Spleen (tissue), 11 donors: Measurements from ENCODE around the gene OFD1. TPM values are rescaled to one million over a fixed set of nuclear protein-coding genes. Genes with fewer than 3 reads are reported as not detected.

Experiments used
- DNase-seq: peaks from one replicate; pipeline ENCODE4 v3.0.0-alpha.2; 2020
- H3K27ac ChIP-seq, 8 donors: fragments of 200-600 bp; sonication (generic) in 7 of 8; 1 replicate in 4 of 8; 2 replicates in 4 of 8; pipeline versions ENCODE4 v1.5.0 to v1.8.0; 2016 to 2021; ENCODE audit warnings: inconsistent platforms in 4 of 8, mild to moderate bottlenecking in 4 of 8, moderate library complexity in 1 of 8
- H3K27me3 ChIP-seq, 7 donors: fragments of 200-600 bp; sonication (generic) in 6 of 7; replicated peaks in 1 of 7; 1 replicate in 4 of 7; 2 replicates in 3 of 7; pipeline versions ENCODE4 v1.5.0 to v1.8.0; 2016 to 2021; ENCODE audit warnings: inconsistent platforms in 3 of 7, mild to moderate bottlenecking in 1 of 7
- H3K36me3 ChIP-seq, 6 donors: fragments of 200-600 bp; sonication (generic) in 5 of 6; 1 replicate in 4 of 6; 2 replicates in 2 of 6; pipeline versions ENCODE4 v1.5.0 to v1.8.0; 2016 to 2021; ENCODE audit warnings: inconsistent platforms in 2 of 6
- H3K4me1 ChIP-seq, 6 donors: fragments of 200-600 bp; sonication (generic) in 5 of 6; 1 replicate in 3 of 6; 2 replicates in 3 of 6; pipeline versions ENCODE4 v1.5.0 to v1.8.0; 2016 to 2021; ENCODE audit warnings: inconsistent platforms in 3 of 6
- H3K4me3 ChIP-seq, 8 donors: fragments of 200-600 bp; sonication (generic) in 7 of 8; 1 replicate in 4 of 8; 2 replicates in 4 of 8; pipeline versions ENCODE4 v1.5.0 to v1.8.0; 2016 to 2021; ENCODE audit warnings: inconsistent platforms in 4 of 8, mild to moderate bottlenecking in 4 of 8, moderate library complexity in 2 of 8
- H3K9me3 ChIP-seq, 8 donors: fragments of 200-600 bp; sonication (generic) in 7 of 8; 1 replicate in 4 of 8; 2 replicates in 4 of 8; pipeline versions ENCODE4 v1.5.0 to v1.8.0; 2016 to 2021; ENCODE audit warnings: inconsistent platforms in 4 of 8
- POLR2A ChIP-seq, 3 donors: fragments of 450-650 bp; IDR thresholded peaks; one replicate each; pipeline ENCODE4 v1.5.1; 2017; ENCODE audit warnings: antibody characterized with exemption in 3 of 3, mild to moderate bottlenecking in 1 of 3
- POLR2AphosphoS5 ChIP-seq, 3 donors: sonication (generic); formaldehyde crosslinking; IDR thresholded peaks; one replicate each; pipeline ENCODE4 v1.5.1; 2017; ENCODE audit warnings: antibody characterized with exemption in 3 of 3
- WGBS, 5 donors: extraction: QIAGEN DNeasy Blood & Tissue Kit in 3 of 5; methylation state at CpG; one replicate each; pipeline versions ENCODE4 v1.1.5 to v1.1.7; 2013 to 2018; 5-methylcytosine and 5-hydroxymethylcytosine counted together
- intact Hi-C: fragments of 100-400 bp; cut with DNase I; formaldehyde crosslinking; loops from one replicate; pipeline ENCODE4 v1.15.0; 2023; ENCODE audit warnings: low total_unique reads
- polyA plus RNA-seq, 3 donors: library from polyadenylated mRNA; stranded (reverse); fragments of 200-250 nt; gene quantifications; one replicate each; pipeline ENCODE4 v1.2.1, GENCODE V29; 2013
- total RNA-seq, 7 donors: library from RNA; depleted of rRNA in 3 of 7; stranded (reverse); fragments of >200 nt in 3 of 7; fragmentation: NEBNext Ultra II Directional in 4 of 7; extraction: Animal tissue kit (Norgen Biotek cat#: 25700) in 4 of 7; gene quantifications; one replicate each; pipeline versions ENCODE4 v1.1.0 to v1.2.1, GENCODE V29; 2016 to 2021
- TF ChIP-seq, protein P1 (sequence below), 11 experiments: fragments of 200-600 bp in 7 of 11; fragments of 450-650 bp in 4 of 11; sonication (generic) in 4 of 11; IDR thresholded peaks in 8 of 11; conservative IDR thresholded peaks in 3 of 11; 1 replicate in 7 of 11; 2 replicates in 4 of 11; pipeline versions ENCODE4 v1.4.0 to v1.8.0; 2016 to 2021; ENCODE audit warnings: antibody characterized with exemption in 11 of 11, inconsistent platforms in 4 of 11, mild to moderate bottlenecking in 1 of 11
- donor health status: healthy with polysubstance abuse.
- donor health status: DM: no; HTN: no; CAD: no; lungs with moderate emphysema.
- donor health status: DM: no; HTN: no; CAD: no.
- donor health status: Bipolar disorder and iron deficiency.
- donor health status: healthy.
- donor health status: DM: no; HTN: no; CAD: no.
- donor health status: DM: yes; HTN: yes; CAD: no.

The OFD1 gene
- total and polyA plus RNA-seq, 10 donors: 33.6 to 138 (median 50.9) TPM

DNA sequence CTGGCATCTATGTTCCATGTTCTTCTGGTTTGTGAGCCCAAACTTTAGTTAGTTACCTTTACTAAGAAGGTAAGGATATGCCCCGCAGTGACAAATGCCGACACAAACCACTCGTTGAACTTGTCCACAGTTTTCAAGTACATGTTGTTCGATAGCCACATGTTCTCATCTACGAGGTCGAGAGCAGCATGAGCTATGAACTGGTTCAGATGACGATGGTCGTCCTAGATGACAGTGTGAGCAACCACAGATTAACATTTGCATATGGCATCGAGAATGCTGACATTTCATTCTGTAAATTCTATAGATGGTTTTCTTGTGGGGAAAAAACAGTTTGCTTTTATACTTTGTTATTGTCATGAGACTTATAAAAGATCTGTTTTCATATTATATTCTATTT, 18.1 kb upstream of the OFD1 start:
- Histone ChIP-seq H3K9me3 (no peaks in the 10 kb centered on the region), H3K27me3 (no peaks in the 10 kb centered on the region), H3K4me3 (no peak overlapping the region), H3K4me1 (peaks cover 0 to 23% (median 0%) of the 10 kb centered on the region in 6 donors), H3K27ac (peak overlapping the region in 4 of 8 donors; percentile 10 to 55 (median 52)), H3K36me3 (peaks cover 0 to 96% (median 33%) of the 10 kb centered on the region in 6 donors)
- DNase-seq: no peak
- TF ChIP-seq POLR2A (IDR thresholded peaks at IDR 0.05) (no peak), POLR2AphosphoS5 (IDR thresholded peaks at IDR 0.05) (peak in 1 of 3 donors; percentile 20)
- TF ChIP-seq, protein P1, sequence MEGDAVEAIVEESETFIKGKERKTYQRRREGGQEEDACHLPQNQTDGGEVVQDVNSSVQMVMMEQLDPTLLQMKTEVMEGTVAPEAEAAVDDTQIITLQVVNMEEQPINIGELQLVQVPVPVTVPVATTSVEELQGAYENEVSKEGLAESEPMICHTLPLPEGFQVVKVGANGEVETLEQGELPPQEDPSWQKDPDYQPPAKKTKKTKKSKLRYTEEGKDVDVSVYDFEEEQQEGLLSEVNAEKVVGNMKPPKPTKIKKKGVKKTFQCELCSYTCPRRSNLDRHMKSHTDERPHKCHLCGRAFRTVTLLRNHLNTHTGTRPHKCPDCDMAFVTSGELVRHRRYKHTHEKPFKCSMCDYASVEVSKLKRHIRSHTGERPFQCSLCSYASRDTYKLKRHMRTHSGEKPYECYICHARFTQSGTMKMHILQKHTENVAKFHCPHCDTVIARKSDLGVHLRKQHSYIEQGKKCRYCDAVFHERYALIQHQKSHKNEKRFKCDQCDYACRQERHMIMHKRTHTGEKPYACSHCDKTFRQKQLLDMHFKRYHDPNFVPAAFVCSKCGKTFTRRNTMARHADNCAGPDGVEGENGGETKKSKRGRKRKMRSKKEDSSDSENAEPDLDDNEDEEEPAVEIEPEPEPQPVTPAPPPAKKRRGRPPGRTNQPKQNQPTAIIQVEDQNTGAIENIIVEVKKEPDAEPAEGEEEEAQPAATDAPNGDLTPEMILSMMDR (IDR thresholded peaks at IDR 0.05 in 8 of 11, conservative IDR thresholded peaks at IDR 0.05 in 3 of 11): no peak
- intact Hi-C loops: no loop called here
- 85 to 88% (median 87%) methylated on average over 9 of the region's 9 CpGs for WGBS, 5 donors

DNA sequence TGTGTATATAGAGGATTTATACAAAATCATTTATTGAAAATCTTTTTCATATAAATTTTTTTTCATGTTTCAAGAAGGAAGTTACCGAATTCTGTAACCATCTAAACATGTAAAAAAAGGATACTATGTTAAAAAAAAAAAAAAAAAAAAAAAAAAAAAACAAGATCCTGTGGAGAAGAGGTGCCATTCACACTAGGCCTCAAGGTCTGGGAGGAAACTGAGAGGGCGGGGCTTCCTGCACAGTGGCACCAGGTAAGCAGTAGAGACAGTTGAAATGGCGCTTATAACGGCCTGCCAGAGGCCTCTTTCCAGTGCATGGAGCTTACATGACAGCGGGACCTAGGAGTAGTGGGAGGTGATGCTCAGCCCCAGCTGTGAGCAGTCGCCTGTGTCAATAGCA, 17.6 kb upstream of the OFD1 start:
- 70 to 81% (median 79%) methylated on average over 6 of the region's 6 CpGs for WGBS, 5 donors
- peak overlapping the region in 4 of 8 donors; percentile 16 to 72 (median 60) for H3K27ac ChIP-seq
- H3K27me3 ChIP-seq: no peaks in the 10 kb centered on the region
- H3K36me3 ChIP-seq: peaks cover 0 to 92% (median 33%) of the 10 kb centered on the region in 6 donors
- DNase-seq: no peak
- H3K4me3 ChIP-seq: no peak overlapping the region
- intact Hi-C loops: no loop called here
- TF ChIP-seq POLR2A (IDR thresholded peaks at IDR 0.05) (no peak), POLR2AphosphoS5 (IDR thresholded peaks at IDR 0.05) (no peak)
- TF ChIP-seq, protein P1 (IDR thresholded peaks at IDR 0.05 in 8 of 11, conservative IDR thresholded peaks at IDR 0.05 in 3 of 11): no peak
- peaks cover 0 to 27% (median under 1%) of the 10 kb centered on the region in 6 donors for H3K4me1 ChIP-seq
- no peaks in the 10 kb centered on the region for H3K9me3 ChIP-seq

DNA sequence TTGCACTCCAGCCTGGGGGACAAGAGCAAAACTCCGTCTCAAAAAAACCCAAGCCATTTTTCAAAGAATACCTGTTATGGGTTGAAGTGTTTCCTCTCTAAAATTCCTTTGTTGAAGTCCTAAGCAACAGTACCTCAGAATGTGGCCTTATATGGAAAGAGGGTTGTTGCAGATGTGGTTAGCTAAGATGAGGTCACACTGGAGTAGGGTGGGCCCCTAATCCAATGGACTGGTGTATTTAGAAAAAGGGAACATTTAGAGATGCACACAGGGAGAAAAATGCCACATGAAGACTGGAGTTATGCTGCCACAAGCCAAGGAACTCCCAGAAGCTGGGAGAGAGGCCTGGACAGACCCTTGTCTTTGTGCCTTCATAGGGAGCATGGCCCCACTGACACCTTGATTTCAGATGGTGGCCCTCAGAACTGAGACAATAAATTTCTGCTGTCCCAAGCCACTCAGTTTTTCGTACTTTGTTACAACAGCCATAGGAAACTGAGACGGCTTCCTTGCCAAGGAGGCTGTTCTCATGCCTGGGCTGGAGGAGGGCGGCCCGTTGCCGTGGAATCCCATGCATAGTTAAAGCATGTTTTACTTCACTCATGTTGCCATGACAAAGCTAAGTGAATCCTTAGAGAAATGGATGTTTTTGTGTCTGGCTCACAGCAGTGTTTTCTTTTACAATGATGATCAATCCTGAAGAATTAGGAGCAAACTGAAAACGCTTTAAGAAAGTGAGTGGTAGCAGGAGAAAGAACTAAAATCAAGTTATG, 16.7 kb upstream of the OFD1 start:
- 83 to 91% (median 86%) methylated on average over 7 of the region's 7 CpGs for WGBS, 5 donors
- intact Hi-C loops: no loop called here
- H3K27ac ChIP-seq: peak overlapping the region in 5 of 8 donors; percentile 13 to 72 (median 59)
- DNase-seq: no peak
- TF ChIP-seq POLR2AphosphoS5 (IDR thresholded peaks at IDR 0.05) (no peak), POLR2A (IDR thresholded peaks at IDR 0.05) (no peak)
- TF ChIP-seq, protein P1 (IDR thresholded peaks at IDR 0.05 in 8 of 11, conservative IDR thresholded peaks at IDR 0.05 in 3 of 11): no peak
- H3K4me3 ChIP-seq: no peak overlapping the region
- H3K27me3 ChIP-seq: no peaks in the 10 kb centered on the region
- peaks cover 0 to 84% (median 29%) of the 10 kb centered on the region in 6 donors for H3K36me3 ChIP-seq
- H3K9me3 ChIP-seq: no peaks in the 10 kb centered on the region
- peaks cover 0 to 34% (median 4%) of the 10 kb centered on the region in 6 donors for H3K4me1 ChIP-seq

DNA sequence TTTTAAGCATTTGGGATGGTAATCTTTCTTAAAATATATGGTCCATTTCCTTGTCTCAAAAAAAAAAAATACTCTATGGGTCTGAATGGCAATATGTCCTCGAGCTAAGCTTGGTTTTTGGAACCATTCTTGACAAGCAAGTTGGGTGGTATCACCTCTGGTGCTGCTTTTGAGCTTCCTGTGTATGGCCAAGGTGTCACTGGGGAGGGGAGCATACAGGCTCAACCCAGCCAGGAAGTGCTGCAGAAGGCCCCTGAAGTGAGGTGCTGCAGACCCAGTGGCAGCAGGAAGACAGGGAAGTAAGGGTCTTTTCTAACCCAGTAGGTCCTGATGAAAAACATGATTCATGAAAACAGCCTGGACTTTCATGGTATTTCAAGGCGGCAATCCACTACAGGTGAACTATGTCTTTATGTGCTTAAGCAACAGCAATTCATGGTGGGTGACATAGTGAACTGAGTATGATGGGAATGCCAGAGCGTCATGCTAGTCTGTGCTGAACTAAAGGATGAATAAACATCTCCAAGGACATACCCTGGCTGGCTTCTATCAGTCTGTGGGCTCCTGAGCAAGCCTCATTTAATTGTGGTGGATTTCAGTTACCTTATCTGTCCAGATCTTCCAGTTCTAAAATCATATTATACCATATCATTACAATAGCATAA, 15.2 kb upstream of the OFD1 start:
- Histone ChIP-seq H3K27ac (peak overlapping the region in 6 of 8 donors; percentile 5 to 72 (median 44)), H3K4me3 (no peak overlapping the region), H3K36me3 (peaks cover 0 to 76% (median 26%) of the 10 kb centered on the region in 6 donors), H3K27me3 (no peaks in the 10 kb centered on the region), H3K4me1 (peaks cover 0 to 34% (median 4%) of the 10 kb centered on the region in 6 donors), H3K9me3 (no peaks in the 10 kb centered on the region)
- TF ChIP-seq, protein P1 (IDR thresholded peaks at IDR 0.05 in 8 of 11, conservative IDR thresholded peaks at IDR 0.05 in 3 of 11): no peak
- TF ChIP-seq POLR2A (IDR thresholded peaks at IDR 0.05) (no peak), POLR2AphosphoS5 (IDR thresholded peaks at IDR 0.05) (peak in 2 of 3 donors; percentile 29 to 38)
- no peak for DNase-seq
- WGBS, 5 donors: 72 to 86% (median 79%) methylated on average over 3 of the region's 3 CpGs
- intact Hi-C loops: no loop called here
